Stimulated activated CD8-positive, alpha-beta memory T cell treated with anti-CD3 and anti-CD28 coated beads, Interleukin-7, amount 100 ng/mL, for 1 hour (primary cell): ENCODE results near the gene HMGN4.

Experiments
- DNase-seq, 2 donors: peaks; one replicate each; pipeline ENCODE4 v3.0.0-alpha.2; 2020; ENCODE audit warnings: low read depth in 2 of 2

Gene HMGN4

DNA sequence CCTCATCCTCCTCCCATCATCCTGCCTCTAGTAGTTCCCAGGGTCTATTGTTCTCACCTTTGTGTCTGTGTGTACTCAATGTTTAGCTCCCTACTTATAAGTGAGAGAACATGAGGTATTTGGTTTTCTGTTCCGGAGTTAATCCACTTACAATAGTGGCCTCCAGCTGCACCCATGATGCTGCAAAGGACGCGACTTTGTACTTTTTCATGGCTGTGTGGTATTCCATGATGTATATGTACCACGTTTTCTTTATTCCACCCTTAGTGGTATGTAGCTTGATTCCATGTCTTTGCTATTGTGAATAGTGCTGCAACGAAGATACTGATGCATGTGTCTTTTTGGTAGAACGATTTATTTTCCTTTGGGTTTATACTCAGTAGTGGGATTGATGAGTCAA is 40.1 kb downstream of the HMGN4 start:
- DNase-seq = no peak

DNA sequence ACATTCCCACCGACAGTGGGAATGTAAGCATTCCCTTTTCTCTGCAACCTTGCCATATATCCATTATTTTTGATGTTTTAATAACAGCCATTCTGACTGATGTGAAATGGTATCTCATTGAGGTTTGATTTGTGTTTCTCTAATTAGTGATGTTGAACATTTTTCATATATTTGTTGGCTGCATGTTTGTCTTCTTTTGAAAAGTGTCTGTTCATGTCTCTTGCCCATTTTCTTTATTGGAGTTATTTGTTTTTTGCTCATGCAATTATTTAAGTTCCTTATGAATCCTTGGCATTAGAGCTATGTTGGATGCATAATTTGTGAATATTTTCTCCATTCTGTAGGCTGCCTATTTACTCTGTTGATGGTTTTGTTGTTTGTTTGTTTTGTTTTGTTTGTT is 40.6 kb downstream of the HMGN4 start:
- no peak for DNase-seq

DNA sequence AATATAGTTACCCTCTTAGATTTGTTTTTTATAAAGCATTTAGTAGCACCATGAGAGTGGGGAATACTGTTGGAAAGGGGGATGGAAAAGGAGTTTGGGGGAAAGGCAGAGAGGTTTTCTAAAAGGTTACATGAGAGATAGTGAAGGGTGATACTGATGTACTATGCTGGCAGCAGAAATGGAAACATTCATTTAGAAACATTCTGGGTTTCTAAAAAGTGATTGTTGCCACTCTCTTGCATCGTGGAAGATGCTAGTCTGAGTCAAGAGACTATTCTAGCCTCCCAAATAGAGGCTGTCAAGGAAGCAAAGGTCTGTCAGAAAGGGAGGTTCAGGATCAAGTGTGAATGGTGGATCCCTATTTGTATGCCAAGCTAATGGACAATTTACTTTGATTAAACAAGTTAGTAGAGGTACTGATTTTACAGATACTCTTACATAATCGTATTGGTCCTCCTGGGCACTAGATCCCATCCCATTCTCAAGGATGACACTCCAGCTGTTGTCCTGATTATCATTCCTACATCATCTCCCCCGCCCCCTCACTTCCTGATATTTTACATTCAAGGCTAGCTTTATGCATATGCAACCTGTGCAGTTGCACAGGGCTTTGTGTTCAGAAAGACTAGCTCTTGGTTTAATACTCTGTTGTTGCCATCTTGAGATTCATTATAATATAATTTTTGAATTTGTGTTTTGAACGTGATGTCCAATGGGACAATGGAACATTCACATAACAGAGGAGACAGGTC is 43.2 kb downstream of the HMGN4 start:
- DNase-seq = no peak

DNA sequence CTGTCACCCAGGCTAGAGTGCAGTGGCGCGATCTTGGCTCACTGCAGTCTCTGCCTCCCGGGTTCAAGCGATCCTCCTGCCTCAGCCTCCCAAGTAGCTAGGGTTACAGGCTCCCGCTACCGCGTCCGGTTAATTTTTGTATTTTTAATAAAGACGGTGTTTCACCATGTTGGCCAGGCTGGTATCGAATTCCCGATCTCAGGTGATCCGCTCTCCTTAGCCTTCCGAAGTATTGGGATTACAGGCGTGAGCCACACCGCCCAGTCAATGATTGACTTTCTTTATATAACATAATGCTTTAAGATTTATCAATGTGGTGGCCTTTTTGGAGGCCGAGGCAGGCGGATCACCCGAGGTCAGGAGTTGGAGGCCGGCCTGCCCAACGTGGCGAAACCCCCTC is 50.8 kb downstream of the HMGN4 start:
- no peak for DNase-seq

DNA sequence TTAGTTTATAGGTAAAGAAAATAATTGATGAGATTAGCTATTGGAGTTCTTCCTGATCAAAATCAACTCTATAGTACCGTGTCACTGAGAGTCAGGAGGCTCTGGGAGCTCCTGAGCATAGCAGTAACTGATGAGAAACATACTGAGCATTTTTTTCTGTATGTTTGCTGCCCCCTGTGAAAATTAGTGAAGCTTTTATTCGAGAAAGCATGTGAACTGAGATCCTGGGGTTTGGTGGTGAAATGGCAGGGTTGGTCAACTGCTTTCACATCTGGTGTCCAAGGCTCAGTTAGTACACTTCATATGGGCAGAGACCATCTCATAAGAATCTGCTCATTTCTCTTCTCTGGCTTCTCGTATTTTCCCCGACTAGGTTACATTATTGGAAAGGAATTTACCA is 54.5 kb downstream of the HMGN4 start:
- no peak for DNase-seq

DNA sequence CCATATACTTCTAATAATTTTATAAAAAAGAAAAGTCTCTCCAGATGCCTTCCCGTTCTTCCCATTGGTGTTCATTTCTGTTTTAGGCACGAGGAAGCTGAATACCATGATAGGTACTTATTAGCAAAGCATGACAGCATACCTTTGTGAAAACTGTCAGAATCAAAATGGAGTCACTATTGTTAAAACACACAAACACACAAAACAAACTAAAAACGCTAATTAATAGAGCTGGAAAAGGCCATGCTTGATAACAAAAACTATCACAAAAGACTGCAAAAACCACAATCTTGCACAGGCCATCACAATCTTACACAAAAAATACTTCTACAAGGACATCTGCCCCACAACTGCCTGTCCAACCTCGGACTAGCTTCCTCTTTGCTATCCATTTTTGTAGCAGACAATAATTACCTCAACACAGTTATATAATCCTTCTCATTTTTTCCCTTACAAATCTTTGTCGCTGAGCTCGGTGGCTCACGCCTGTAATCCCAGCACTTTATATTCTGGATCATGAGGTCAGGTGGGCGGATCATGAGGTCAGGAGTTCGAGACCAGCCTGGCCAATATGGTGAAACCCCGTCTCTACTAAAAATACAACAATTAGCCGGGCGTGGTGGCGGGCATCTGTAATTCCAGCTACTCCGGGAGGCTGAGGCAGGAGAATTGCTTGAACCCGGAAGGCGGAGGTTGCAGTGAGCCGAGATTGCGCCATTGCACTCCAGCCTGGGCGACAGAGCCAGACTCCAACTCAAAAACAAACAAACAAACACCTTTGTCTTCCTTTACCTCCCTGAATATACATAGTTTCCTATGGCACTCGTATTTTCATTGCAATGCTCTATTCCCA is 55.3 kb downstream of the HMGN4 start:
- DNase-seq = no peak

DNA sequence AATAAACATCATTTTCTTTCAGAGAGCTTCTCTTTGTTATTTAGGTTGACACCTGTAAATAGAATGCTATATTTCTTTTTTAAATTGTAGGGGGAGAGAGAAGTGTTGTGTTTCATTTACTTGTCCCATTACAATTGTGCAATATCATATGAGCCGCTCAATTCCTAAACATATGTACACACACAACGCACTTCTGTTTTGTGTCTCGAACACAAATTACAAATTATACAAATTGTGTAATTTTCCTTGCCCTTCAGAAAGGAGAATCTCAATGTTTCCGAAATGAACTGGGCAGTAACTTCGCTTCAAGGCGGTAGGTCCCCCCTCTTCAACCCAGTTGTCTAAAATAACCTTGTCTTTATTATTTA is 55.9 kb downstream of the HMGN4 start:
- DNase-seq = no peak

DNA sequence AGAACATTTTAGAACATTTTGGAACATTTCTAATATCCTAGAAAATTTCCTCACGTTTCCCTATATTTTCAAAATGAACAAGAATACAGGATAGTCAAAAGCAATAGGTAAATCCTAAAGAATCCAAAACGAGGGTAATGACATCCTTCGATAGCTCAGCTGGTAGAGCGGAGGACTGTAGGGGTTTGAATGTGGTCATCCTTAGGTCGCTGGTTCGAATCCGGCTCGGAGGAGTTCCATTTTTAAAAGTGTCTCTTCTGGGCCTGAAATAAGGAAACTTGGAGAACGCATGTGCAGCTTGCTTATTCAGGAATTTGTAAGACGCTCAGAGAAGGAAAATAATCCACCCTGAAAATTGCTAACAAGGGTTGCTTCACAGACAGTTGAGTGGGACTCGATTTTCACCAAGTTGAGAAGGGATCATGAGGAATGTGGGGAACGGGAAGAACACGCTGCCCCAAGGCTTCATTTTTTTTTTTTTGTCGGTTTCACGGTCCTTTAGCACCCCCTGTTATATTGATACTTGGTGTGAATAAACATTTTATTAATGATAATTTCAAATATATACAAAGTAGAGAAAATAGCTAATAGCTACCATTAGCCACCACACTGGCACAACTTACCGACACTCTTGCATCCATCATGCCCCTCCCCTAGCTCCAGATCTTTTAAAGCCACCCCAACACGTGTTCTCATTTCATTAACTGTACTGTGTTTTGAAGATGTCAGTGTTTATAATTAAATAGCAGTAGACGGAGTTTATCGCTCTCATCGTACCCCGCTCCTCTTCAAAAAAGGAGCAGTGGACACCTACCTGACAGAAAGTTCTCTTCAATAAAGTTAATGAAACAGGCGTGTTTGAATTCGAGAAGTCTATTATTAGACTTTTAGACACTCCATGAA is 56.8 kb downstream of the HMGN4 start:
- no peak for DNase-seq

DNA sequence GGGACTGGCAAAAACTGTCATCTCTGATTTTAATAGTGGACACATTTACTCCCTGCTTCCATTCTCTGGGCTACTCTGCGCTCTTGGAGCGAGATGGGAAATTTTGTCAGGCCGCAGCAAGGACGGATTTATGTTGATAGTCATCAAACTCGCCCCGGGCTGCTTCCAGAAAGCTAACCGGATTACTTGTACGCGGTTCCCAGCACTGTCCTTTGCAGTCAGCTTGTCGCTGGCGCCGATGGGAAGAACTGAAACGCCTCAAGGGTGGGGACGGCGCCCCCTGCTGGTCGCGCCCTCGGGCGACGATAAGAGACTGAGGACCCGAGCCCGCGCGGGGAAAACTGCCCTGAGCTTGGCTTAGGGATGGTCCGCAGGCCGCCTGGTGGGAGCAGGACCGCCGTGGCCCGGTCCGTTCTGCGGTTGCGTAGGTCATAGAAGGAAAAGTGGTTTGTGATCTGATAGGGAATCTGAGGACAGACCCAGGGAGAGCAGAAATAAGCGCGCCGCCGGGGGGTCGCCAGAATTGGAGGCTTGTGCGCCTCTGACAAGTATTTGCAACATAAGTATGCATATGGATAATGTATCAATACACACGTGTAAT is 57.6 kb downstream of the HMGN4 start:
- peak; percentile 65 to 82 for DNase-seq
